ENCODE measurements around the gene MAP3K2. TPM values are rescaled to one million over a fixed set of nuclear protein-coding genes. Genes with fewer than 3 reads are reported as not detected.

Gene MAP3K2
- total RNA-seq, 4 donors from 2014 or later, result 39.4 to 95.4 (median 72.9) TPM

- WGBS, 2 donors (ENCODE audit: low coverage in 1 of 2), result 78% methylated on average over 5 of the region's 5 CpGs
These were observed 2.1 kb upstream of the MAP3K2 start for GRCh38 chr2:127389778-127390435.

GRCh38 chr2:127388423-127389164 is 819 bp upstream of the MAP3K2 start:
- TF ChIP-seq CTCF (IDR thresholded peaks at IDR 0.05) (no peak), EP300 (IDR thresholded peaks at IDR 0.05; ENCODE audit: low read depth) (no peak)
- in situ Hi-C loops (cut with MboI; ENCODE audit: low pct_ligation_motif_present in 1 of 4, low pct_unique_long_range_greater_than_20kb in 1 of 4, low sequenced_read_pairs in 3 of 4) (no loop called here), intact Hi-C loops (cut with DNase I; ENCODE audit: low total_unique reads) (no loop called here)
- Histone ChIP-seq H3K27me3 (no peaks in the 10 kb centered on the region), H3K4me3 (peak overlapping the region; percentile 26 to 95 (median 82)), H3K27ac (peak overlapping the region; percentile 99 to 100 (median 100)), H3K36me3 (no peaks in the 10 kb centered on the region), H3K9me3 (no peaks in the 10 kb centered on the region), H3K4me1 (peaks cover 10 to 40% (median 21%) of the 10 kb centered on the region in 4 donors)
- 42 to 54% methylated on average over 4 to 8 of the region's 8 CpGs for WGBS, 2 donors (ENCODE audit: low coverage in 1 of 2)
- no peak for DNase-seq

More at GRCh38 chr2:127389778-127390435, 2.1 kb upstream of the MAP3K2 start:
- no peak overlapping the region for H3K4me3 ChIP-seq
- TF ChIP-seq EP300 (IDR thresholded peaks at IDR 0.05; ENCODE audit: low read depth), result no peak
- no peak for TF ChIP-seq POLR2AphosphoS5 (IDR thresholded peaks at IDR 0.05)
- no peak for TF ChIP-seq POLR2A (IDR thresholded peaks at IDR 0.05)
- no peak for TF ChIP-seq CTCF (IDR thresholded peaks at IDR 0.05)
- intact Hi-C loops (cut with DNase I; ENCODE audit: low total_unique reads) (no loop called here), in situ Hi-C loops (cut with MboI; ENCODE audit: low pct_ligation_motif_present in 1 of 4, low pct_unique_long_range_greater_than_20kb in 1 of 4, low sequenced_read_pairs in 3 of 4) (no loop called here)
- H3K4me1 ChIP-seq, result peaks cover 10 to 33% (median 21%) of the 10 kb centered on the region in 4 donors
- H3K27ac ChIP-seq, result peak overlapping the region in 1 of 4 donors; percentile 21
- no peak for DNase-seq
- no peaks in the 10 kb centered on the region for H3K9me3 ChIP-seq
- H3K36me3 ChIP-seq, result no peaks in the 10 kb centered on the region
- H3K27me3 ChIP-seq, result no peaks in the 10 kb centered on the region

- intact Hi-C loops (cut with DNase I; ENCODE audit: low total_unique reads) (no loop called here), in situ Hi-C loops (cut with MboI; ENCODE audit: low pct_ligation_motif_present in 1 of 4, low pct_unique_long_range_greater_than_20kb in 1 of 4, low sequenced_read_pairs in 3 of 4) (no loop called here)
These were observed 766 bp downstream of the MAP3K2 start for GRCh38 chr2:127386764-127387654.

GRCh38 chr2:127386246-127386645 is 1.5 kb downstream of the MAP3K2 start:
- Histone ChIP-seq H3K4me3 (peak overlapping the region in 1 of 4 donors; percentile 80), H3K27ac (peak overlapping the region in 3 of 4 donors; percentile 99 to 100 (median 99)), H3K36me3 (no peaks in the 10 kb centered on the region), H3K27me3 (no peaks in the 10 kb centered on the region), H3K4me1 (peaks cover 10 to 56% (median 21%) of the 10 kb centered on the region in 4 donors), H3K9me3 (no peaks in the 10 kb centered on the region)
- no peak for DNase-seq
- intact Hi-C loops (cut with DNase I; ENCODE audit: low total_unique reads) (no loop called here), in situ Hi-C loops (cut with MboI; ENCODE audit: low pct_ligation_motif_present in 1 of 4, low pct_unique_long_range_greater_than_20kb in 1 of 4, low sequenced_read_pairs in 3 of 4) (no loop called here)
- TF ChIP-seq CTCF (IDR thresholded peaks at IDR 0.05) (no peak), POLR2AphosphoS5 (IDR thresholded peaks at IDR 0.05) (no peak), EP300 (IDR thresholded peaks at IDR 0.05; ENCODE audit: low read depth) (no peak), POLR2A (IDR thresholded peaks at IDR 0.05) (no peak)
- WGBS, 2 donors (ENCODE audit: low coverage in 1 of 2), result 67 to 73% methylated on average over 4 of the region's 4 CpGs

More at GRCh38 chr2:127386764-127387654, 766 bp downstream of the MAP3K2 start:
- Histone ChIP-seq H3K27me3 (no peaks in the 10 kb centered on the region), H3K9me3 (no peaks in the 10 kb centered on the region), H3K36me3 (no peaks in the 10 kb centered on the region), H3K4me3 (peak overlapping the region; percentile 80 to 95 (median 84)), H3K27ac (peak overlapping the region; percentile 99 to 100 (median 100)), H3K4me1 (peaks cover 10 to 49% (median 21%) of the 10 kb centered on the region in 4 donors)
- peak; percentile 84 for DNase-seq
- 0% methylated on average over 7 to 17 of the region's 58 CpGs for WGBS, 2 donors (ENCODE audit: low coverage in 1 of 2)
- no peak for TF ChIP-seq POLR2A (IDR thresholded peaks at IDR 0.05)
- peak in 1 of 3 donors; percentile 6 for TF ChIP-seq POLR2AphosphoS5 (IDR thresholded peaks at IDR 0.05)

Data from transverse colon (tissue), 4 donors.